Activated T-helper 1 cell treated with anti-CD3 and anti-CD28 coated beads, Interleukin-12 subunit alpha, Interleukin-12 subunit beta, Interleukin-2, Interleukin-4 antibody, amounts not matched to agents 30 ng/mL and 10 ng/mL and 1 ng/mL, durations not matched to agents 14 hours and 24 hours and 36 hours (primary cell): ENCODE measurements around the gene VAV3. TPM values are rescaled to one million over a fixed set of nuclear protein-coding genes. Genes with fewer than 3 reads are reported as not detected.

Experiments
- DNase-seq: peaks from one replicate; pipeline ENCODE4 v3.0.0; 2021; ENCODE audit warnings: low spot score
- H3K27ac Mint-ChIP-seq: one replicate; pipeline ENCODE4 v1.8.0; 2021; ENCODE audit warnings: mild to moderate bottlenecking, mixed read lengths
- H3K27me3 Mint-ChIP-seq: one replicate; pipeline ENCODE4 v1.8.0; 2022; ENCODE audit warnings: mild to moderate bottlenecking, moderate library complexity, mixed read lengths; ENCODE audit not compliant: insufficient read depth
- H3K36me3 Mint-ChIP-seq: one replicate; pipeline ENCODE4 v1.8.0; 2021; ENCODE audit warnings: low read depth, mixed read lengths
- H3K4me1 Mint-ChIP-seq: one replicate; pipeline ENCODE4 v1.8.0; 2021; ENCODE audit warnings: low read depth, mixed read lengths
- H3K4me3 Mint-ChIP-seq: one replicate; pipeline ENCODE4 v1.8.0; 2021; ENCODE audit warnings: mild to moderate bottlenecking, moderate library complexity, mixed read lengths
- H3K9me3 Mint-ChIP-seq: one replicate; pipeline ENCODE4 v1.8.0; 2021; ENCODE audit warnings: mixed read lengths
- intact Hi-C: fragments of 100-400 bp; cut with micrococcal nuclease; formaldehyde crosslinking; loops from one replicate; pipeline ENCODE4 v1.15.1; 2024
- total RNA-seq: library from RNA; stranded (reverse); gene quantifications from 2 replicates; pipeline ENCODE4 v1.2.3, GENCODE V29; 2022

VAV3 gene
- total RNA-seq, 1 donor from 2014 or later = 5.3 TPM

GRCh38 chr1:107555578-107555977, 409.4 kb downstream of the VAV3 start:
- H3K27ac Mint-ChIP-seq = no peak overlapping the region
- H3K4me3 Mint-ChIP-seq = no peak overlapping the region
- DNase-seq = no peak
- H3K36me3 Mint-ChIP-seq = no peaks in the 10 kb centered on the region
- no peaks in the 10 kb centered on the region for H3K4me1 Mint-ChIP-seq
- intact Hi-C loops = no loop called here
- H3K9me3 Mint-ChIP-seq = no peaks in the 10 kb centered on the region
- peaks cover 3% of the 10 kb centered on the region for H3K27me3 Mint-ChIP-seq

DNA sequence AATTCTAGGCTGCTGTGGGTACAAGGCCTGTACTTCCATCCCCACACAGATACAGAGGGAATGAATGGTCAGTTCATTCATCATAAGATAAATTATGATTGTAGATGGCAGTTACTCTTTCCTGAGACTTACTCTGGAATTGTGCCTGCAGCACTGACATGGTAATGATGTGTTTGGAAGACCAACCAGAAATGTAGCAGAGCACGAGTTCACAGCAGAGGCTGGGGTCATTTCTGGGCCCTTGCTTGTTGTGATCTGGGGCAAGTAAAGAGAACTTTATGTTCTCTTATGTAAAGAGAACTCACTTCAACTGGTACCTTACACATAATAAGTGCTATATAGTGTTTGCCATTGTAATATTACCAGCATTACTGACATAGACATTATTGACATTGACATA, 412.2 kb downstream of the VAV3 start:
- Mint-ChIP-seq H3K27ac (no peak overlapping the region), H3K4me1 (no peaks in the 10 kb centered on the region), H3K4me3 (no peak overlapping the region)

DNA sequence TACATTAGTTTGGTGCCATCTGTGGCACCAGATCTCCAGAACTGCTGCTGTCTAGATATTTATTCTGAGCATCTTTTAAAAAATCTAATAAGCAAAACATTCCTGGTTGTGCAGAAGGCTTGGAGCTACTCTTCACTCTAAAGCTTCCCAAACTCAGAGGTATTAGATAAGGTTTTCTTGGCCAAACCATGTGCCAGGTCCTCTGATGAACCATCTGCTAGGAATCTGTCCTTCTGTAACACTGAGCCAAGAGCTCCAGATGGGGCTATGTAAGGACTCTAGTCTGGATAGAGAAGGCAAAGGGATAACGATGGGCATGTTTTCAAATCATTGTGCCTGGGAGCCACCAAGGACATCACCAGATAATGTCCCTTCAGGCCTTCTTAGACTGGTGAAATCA, 413.5 kb downstream of the VAV3 start:
- Mint-ChIP-seq H3K4me1 (no peaks in the 10 kb centered on the region), H3K9me3 (no peaks in the 10 kb centered on the region), H3K36me3 (no peaks in the 10 kb centered on the region), H3K27ac (no peak overlapping the region), H3K4me3 (no peak overlapping the region), H3K27me3 (peaks cover 5% of the 10 kb centered on the region)
- intact Hi-C loops = no loop called here
- no peak for DNase-seq

More for the DNA sequence above, 412.2 kb downstream of the VAV3 start:
- DNase-seq = no peak
- Mint-ChIP-seq H3K27me3 (peaks cover 5% of the 10 kb centered on the region), H3K36me3 (no peaks in the 10 kb centered on the region), H3K9me3 (no peaks in the 10 kb centered on the region)
- intact Hi-C loops = no loop called here

DNA sequence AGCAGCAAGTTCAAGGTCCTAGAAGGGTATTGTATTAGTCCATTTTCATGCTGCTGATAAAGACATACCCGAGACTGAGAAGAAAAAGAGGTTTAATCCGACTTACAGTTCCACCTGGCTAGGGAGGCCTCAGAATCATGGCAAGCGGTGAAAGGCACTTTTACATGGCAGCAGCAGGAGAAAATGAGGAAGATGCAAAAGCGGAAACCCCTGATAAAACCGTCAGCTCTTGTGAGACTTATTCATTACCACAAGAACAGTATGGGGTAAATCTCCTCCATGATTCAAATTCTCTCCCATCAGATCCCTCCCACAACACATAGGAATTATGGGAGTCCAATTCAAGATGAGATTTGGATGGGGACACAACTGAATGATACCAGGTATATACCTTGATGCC, 414.6 kb downstream of the VAV3 start:
- Mint-ChIP-seq H3K27me3 (peaks cover 2% of the 10 kb centered on the region), H3K9me3 (no peaks in the 10 kb centered on the region), H3K4me1 (no peaks in the 10 kb centered on the region), H3K4me3 (no peak overlapping the region), H3K36me3 (no peaks in the 10 kb centered on the region), H3K27ac (no peak overlapping the region)
- DNase-seq = no peak
- intact Hi-C loops = no loop called here

DNA sequence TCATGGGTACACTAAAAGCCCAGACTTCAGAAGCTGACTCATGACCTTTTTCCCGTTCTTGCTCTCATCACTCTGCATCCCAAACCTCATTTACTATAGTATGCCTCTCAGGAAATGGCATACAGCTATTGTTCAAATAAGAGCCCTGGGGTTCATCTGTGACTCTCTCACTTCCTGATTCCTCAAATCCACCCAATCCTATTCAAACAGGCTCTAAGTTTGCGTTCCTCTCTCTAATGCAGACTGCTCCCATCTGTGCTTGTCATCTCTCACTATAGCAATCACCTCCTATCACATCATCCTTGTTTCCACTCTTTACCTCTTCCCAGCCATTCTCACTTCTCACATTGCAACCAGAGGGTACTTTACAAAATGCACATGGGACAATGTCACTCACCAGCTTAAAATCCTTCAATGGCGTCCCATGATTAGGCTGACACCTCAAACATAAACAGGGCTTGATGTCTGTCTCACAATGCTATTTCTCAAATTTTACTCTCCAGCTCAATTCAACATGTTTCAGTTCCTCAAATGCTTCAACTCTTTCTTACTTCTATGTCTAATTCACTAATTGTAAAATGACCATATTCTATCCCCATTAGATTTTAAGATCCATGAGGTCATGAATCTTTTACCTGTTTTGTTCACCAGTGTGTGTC, 415.7 kb downstream of the VAV3 start:
- Mint-ChIP-seq H3K36me3 (no peaks in the 10 kb centered on the region), H3K27ac (no peak overlapping the region), H3K4me3 (no peak overlapping the region), H3K4me1 (no peaks in the 10 kb centered on the region), H3K27me3 (peaks cover 2% of the 10 kb centered on the region), H3K9me3 (no peaks in the 10 kb centered on the region)
- intact Hi-C loops = no loop called here
- no peak for DNase-seq

- no peaks in the 10 kb centered on the region for H3K4me1 Mint-ChIP-seq
- no peak overlapping the region for H3K4me3 Mint-ChIP-seq
- H3K27ac Mint-ChIP-seq = no peak overlapping the region
- no peak for DNase-seq
- intact Hi-C loops = no loop called here
- H3K36me3 Mint-ChIP-seq = no peaks in the 10 kb centered on the region
- H3K9me3 Mint-ChIP-seq = no peaks in the 10 kb centered on the region
- peaks cover 2% of the 10 kb centered on the region for H3K27me3 Mint-ChIP-seq
Measured at GRCh38 chr1:107548276-107548675, 416.7 kb downstream of the VAV3 start.

GRCh38 chr1:107547363-107548155, 417.4 kb downstream of the VAV3 start:
- peaks cover 2% of the 10 kb centered on the region for H3K27me3 Mint-ChIP-seq
- no peaks in the 10 kb centered on the region for H3K4me1 Mint-ChIP-seq
- H3K27ac Mint-ChIP-seq = no peak overlapping the region
- no peak for DNase-seq
- no peaks in the 10 kb centered on the region for H3K9me3 Mint-ChIP-seq
- no peaks in the 10 kb centered on the region for H3K36me3 Mint-ChIP-seq
- intact Hi-C loops = no loop called here
- no peak overlapping the region for H3K4me3 Mint-ChIP-seq

GRCh38 chr1:107546576-107546975, 418.4 kb downstream of the VAV3 start:
- Mint-ChIP-seq H3K27ac (no peak overlapping the region), H3K36me3 (no peaks in the 10 kb centered on the region), H3K9me3 (no peaks in the 10 kb centered on the region), H3K4me1 (no peaks in the 10 kb centered on the region), H3K4me3 (no peak overlapping the region), H3K27me3 (peaks cover 2% of the 10 kb centered on the region)
- no peak for DNase-seq
- intact Hi-C loops = no loop called here

- no peaks in the 10 kb centered on the region for H3K36me3 Mint-ChIP-seq
- no peak overlapping the region for H3K27ac Mint-ChIP-seq
- intact Hi-C loops = no loop called here
- peaks cover 2% of the 10 kb centered on the region for H3K27me3 Mint-ChIP-seq
- DNase-seq = no peak
- no peaks in the 10 kb centered on the region for H3K4me1 Mint-ChIP-seq
- H3K4me3 Mint-ChIP-seq = no peak overlapping the region
- H3K9me3 Mint-ChIP-seq = no peaks in the 10 kb centered on the region
Measured at GRCh38 chr1:107545879-107546278, 419.1 kb downstream of the VAV3 start.

GRCh38 chr1:107545056-107545577, 419.9 kb downstream of the VAV3 start:
- H3K9me3 Mint-ChIP-seq = no peaks in the 10 kb centered on the region

DNA sequence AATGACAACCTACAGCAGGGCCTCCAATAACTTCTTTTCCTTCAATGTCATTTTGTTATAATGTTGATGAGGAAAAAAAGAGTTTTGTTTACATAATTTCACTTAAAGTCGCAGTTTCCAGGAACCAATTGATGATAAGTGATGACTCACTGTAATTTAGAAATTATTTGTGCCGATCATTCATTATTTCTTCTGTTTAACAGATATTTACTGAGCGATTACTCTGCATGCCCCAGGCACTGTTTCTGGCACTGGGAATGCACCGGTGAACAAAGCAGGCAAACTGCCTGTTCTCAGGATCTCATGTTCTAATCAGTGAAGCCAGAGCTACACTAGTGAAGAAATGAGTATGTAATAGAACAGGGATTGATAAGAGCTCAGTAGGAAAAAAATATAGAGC, 420.7 kb downstream of the VAV3 start:
- no peak overlapping the region for H3K27ac Mint-ChIP-seq
- H3K27me3 Mint-ChIP-seq = no peaks in the 10 kb centered on the region
- no peaks in the 10 kb centered on the region for H3K9me3 Mint-ChIP-seq
- no peaks in the 10 kb centered on the region for H3K4me1 Mint-ChIP-seq
- no peaks in the 10 kb centered on the region for H3K36me3 Mint-ChIP-seq
- intact Hi-C loops = no loop called here
- no peak for DNase-seq
- H3K4me3 Mint-ChIP-seq = no peak overlapping the region

More at GRCh38 chr1:107545056-107545577, 419.9 kb downstream of the VAV3 start:
- DNase-seq = no peak
- intact Hi-C loops = no loop called here
- Mint-ChIP-seq H3K27ac (no peak overlapping the region), H3K36me3 (no peaks in the 10 kb centered on the region), H3K4me1 (no peaks in the 10 kb centered on the region), H3K4me3 (no peak overlapping the region), H3K27me3 (peaks cover 1% of the 10 kb centered on the region)

DNA sequence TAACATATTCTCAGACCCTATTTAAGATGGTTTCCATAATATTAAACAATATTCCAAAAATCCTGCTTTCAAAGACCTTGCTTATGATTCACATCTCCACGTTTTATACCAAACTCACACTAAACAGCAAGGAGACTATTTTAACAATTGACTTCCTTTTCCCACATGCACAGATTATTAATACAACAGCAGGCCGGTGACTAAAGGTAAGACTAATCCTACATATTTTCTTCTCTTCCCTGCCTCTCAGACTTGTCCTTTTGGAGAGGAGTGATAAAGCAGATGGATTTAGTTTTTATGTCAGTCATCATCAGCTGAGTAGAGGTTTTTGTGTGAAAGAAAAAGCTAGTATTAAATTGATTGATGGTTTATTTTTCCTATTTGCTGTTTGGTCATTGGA, 423.6 kb downstream of the VAV3 start:
- no peak overlapping the region for H3K27ac Mint-ChIP-seq
- no peak for DNase-seq
- H3K4me3 Mint-ChIP-seq = no peak overlapping the region
- intact Hi-C loops = no loop called here
- no peaks in the 10 kb centered on the region for H3K27me3 Mint-ChIP-seq
- no peaks in the 10 kb centered on the region for H3K36me3 Mint-ChIP-seq
- no peaks in the 10 kb centered on the region for H3K4me1 Mint-ChIP-seq
- H3K9me3 Mint-ChIP-seq = no peaks in the 10 kb centered on the region

DNA sequence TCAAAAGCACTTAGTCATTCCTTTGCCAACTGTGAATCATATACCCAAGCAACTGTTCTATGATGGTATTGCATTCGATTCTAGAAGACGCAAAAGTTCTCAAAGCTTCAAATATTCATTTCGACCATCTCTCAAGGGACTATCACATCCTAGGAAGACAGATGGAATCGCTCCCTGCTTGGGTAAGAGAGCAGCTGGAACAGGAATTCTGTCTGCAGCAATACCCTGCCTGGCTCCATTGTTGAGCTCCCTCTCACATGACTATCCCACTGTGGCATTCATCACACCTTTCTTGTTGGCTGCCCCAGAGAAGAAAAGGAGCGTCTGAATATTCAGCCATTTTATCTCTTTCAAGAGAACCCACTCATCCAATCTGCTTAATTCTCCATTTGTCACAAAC, 426.5 kb downstream of the VAV3 start:
- H3K4me1 Mint-ChIP-seq = no peaks in the 10 kb centered on the region
- H3K27me3 Mint-ChIP-seq = no peaks in the 10 kb centered on the region
- H3K9me3 Mint-ChIP-seq = no peaks in the 10 kb centered on the region
- no peaks in the 10 kb centered on the region for H3K36me3 Mint-ChIP-seq
- no peak overlapping the region for H3K4me3 Mint-ChIP-seq
- no peak for DNase-seq
- no peak overlapping the region for H3K27ac Mint-ChIP-seq
- intact Hi-C loops = no loop called here
